TTC549 (cell line): ENCODE measurements around the gene TSSK6.

Source experiments
- FAIRE-seq: peaks from 2 replicates; lab custom pipeline; 2012; peaks lifted over from hg19 to GRCh38; lab: Jason Lieb, UNC

Gene TSSK6

DNA sequence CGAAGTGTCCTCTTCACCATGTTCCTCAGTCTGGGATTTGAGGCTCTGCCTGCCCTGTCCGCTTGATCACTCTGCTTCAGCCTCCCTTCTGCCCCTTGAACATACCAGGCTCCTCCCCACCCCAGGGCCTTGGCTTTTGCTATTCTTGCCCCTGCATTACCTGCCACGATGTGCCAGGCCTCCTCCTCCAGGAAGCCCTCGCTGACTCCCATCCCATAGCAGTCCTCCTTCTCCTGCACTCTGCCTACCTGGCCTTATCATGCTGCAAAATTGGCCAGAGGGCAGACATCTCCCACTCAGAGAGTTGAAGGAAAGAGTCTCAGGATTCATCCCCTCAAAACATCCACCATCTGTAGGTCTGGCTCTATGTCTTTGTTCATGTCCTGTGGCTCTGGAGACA lies 15.5 kb upstream of the TSSK6 start:
- FAIRE-seq, result no peak

DNA sequence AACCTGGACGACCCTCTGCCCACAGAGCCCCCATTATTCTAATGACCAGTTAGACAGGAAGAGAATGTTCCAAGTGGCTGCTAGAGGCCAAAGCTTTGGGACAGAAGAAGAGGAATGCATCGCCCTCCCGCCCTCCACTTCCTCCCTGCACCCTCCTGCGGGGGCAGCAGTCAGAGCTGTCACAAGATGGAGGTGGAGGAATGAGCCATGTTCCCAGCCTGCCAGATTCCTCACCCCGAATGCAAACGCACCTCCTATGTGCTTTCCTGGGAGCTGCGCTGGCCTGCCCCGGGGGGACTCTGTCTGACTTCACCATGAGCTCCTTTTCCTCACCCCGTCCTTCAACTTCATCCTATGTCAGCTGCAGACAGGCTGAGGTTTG lies 15.1 kb upstream of the TSSK6 start:
- no peak for FAIRE-seq

DNA sequence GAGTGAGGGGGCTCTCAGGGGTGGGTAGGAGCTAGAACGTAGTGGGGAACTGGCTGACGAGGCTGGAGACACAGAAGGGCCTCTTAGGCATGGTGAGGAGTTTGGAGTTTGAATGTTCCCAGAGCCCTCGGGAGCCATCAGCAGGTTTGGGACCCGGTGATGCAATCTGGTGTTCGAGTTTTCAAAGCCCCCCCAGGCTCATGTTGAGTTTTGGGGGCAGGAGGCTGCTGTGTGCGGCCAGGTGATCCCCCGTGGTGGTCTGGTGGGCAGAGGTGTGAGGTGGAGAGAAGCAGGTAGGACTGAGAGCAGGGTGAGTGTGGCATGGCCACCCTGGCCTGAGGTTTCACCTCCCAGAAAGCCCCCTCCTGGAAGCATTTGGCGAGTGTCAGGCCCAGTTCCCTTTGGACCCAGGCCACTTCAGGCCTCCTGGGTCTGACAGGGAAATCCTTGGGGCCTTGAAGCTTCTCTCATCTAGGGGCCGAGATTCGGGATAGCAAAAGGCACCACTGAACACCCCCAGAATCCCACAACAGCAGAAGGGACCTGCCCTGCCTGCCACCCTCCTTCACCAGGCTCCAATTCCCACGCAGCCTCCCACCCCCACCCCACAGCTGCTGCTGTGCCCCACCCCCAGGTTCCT lies 14.6 kb upstream of the TSSK6 start:
- FAIRE-seq, result no peak

DNA sequence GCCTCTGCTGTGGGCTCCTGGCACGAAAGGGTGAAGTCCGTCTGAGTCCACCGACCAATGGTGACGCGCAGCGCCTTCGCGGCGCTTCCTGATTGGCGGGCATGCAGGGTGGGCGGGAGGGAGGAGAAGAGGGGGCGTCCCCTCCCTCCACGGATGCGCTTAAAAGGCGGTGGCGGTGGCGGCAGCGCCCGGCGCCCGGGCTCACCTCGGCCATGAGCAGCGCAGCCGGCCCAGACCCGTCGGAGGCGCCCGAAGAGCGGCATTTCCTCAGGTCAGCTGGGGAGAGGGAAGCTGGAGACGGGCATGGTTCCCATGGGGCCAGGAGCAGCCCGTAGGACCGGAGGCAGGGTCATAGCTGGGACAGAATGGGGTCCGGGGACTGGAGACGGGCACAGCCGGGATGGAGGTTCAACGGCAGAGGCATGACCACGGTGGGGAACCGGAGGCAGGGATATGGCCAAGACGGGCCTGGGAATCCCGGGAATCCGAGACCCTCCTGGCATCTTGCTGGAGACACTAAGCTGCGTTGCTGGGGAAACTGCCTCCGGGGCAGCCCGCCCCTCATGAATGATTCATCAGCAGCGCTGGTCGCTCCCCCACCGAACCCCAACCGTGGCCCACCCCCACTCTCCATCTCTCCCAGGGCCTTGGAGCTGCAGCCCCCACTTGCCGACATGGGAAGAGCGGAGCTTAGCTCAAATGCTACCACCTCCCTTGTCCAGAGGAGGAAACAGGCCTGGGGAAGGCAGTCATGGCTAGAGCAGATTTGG lies 13.6 kb upstream of the TSSK6 start, which contains the start of gene YJEFN3:
TSS of gene YJEFN3 (plus strand) at position 191 of the 770 bp plus-strand sequence. CDS start at position 213, 22 bp downstream.
- FAIRE-seq, result no peak

DNA sequence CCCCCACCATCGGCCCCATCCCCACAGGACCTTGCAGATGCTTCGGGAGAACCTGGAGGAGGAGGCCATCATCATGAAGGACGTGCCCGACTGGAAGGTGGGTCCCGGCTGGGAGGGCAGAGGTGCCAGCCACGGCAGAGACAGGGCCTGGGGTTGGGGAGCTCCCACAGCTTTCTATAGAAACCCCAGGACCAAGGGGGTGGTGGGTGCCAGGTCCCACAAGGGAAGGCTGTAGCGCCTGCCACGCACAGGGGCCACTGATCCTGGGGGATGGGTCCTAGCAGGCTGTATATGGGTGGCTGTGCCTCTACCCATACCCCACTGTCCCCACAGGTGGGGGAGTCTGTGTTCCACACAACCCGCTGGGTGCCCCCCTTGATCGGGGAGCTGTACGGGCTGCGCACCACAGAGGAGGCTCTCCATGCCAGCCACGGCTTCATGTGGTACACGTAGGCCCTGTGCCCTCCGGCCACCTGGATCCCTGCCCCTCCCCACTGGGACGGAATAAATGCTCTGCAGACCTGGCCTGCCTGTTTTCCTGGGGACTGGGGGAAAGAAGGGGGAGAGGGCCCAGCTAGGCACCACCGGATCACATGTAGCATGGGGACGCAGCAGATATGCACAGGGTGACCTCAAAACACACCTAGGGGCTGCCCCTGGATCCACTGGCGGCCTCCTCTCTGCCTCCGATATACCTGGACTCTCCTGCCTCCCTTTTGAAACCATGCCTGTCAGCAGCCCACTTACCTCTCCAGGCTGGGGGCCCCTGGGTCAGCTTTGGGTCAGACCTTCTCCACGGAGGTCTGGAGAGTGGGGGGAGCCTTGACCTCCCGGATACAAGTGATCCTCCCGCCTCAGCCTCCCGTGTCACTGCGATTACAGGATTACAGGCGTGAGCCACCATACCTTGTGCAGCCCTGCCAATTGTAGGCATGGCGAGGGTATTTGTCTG lies 12.6 kb upstream of the TSSK6 start:
- FAIRE-seq, result no peak

DNA sequence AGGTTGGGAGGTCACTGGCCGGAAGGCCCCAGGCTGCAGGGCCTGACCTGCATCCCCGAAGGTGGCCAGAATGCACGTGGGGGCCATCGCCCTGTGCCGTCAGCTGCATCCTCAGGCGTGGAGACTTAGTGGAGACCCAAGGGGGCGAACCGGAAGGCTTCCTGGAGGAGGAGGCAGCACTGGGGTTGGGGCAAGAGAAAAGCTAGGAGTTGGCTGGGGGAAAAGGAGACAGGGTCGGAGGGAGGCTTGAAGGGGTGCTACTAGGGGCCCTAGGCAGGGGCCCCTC lies 12.0 kb upstream of the TSSK6 start:
- no peak for FAIRE-seq

DNA sequence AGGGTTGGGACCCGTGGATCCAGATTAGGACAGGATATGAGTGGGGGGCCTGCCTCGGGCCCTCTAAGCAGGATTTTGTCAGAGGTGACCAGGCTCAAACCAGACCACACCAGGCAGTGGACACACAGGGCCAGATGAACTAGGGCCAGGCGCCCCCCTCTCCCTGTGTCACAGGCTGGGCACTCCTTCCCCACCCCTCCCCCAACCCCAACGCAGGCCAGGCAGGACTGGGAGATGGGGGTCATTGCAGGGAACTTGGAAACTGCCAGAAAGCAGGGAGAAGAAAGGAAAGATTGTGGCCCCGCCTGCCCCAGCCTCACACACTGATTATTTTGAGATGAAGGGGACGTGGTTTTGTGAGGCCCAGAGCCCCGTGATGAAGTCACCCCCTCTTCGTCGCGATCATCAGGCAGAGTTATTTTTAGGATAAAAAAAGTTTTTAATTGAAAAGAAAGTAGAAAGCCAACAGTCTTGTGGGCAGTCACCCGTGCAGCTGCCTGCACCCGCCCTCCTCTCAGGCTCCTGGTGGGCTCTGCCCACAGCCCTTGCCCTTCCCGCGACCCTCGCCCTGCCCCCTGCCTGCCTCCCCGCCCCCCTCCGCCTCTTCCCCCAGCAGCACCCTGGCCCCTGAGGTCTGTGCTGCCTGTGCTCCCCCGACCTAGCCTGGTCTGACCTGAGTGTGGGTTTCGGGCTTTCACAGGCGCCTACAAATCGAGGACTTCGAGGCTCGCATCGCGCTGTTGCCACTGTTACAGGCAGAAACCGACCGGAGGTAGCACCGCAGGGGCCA lies 11.4 kb upstream of the TSSK6 start:
- no peak for FAIRE-seq

DNA sequence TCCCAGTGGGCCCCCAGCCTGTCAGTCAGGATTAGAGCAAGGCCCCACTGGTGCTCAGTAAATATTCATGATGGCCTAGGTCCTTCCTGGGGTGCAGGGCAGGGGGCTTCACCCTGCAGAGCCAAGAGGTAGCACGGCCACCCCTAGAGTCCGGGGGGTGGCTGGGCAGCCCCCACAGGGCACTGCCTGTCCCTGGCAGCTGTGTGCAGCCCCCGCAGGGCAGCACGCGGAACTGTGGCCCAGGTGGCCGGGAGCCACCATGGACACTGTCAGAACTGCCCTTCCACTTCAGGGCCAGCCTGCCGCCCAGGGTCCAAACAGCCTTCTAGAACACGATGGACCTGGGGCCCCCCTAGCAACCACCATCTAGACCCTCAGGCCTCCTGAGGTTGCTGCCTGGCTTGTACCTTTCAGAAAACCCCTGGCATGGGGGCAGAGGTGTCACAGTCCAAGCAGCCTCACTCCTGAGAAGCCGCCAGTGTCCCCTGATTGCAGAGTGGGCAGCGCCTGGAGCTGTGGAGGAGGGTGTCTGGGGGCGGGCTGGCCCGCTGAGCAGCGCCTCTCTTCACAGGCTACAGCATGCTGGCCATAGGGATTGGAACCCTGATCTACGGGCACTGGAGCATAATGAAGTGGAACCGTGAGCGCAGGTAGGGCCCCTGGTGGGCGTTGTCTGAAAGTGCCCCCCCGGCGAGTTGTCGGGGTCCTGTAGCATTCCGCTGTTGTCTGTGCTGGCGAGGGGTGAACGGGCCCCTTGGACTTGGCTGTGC lies 10.4 kb upstream of the TSSK6 start:
- FAIRE-seq, result no peak

DNA sequence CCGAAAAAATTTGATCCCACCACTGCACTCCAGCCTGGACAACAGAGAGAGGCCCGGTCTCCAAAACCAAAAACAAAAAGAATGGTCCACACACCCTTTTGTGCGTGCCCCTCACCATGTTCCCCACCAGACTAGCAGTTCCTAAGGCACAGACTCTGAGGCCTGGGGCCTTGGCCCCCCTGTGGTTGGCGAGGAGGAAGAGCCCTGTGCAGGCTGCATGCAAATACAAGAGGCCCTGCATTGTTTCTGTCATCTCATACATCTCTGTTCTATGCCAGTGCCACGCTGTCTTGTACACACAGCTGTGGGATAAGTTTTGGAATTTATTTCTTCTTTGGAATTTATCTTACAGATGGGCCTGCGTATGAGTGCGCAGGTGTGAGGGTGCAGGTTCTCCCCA lies 8.7 kb upstream of the TSSK6 start:
- no peak for FAIRE-seq

DNA sequence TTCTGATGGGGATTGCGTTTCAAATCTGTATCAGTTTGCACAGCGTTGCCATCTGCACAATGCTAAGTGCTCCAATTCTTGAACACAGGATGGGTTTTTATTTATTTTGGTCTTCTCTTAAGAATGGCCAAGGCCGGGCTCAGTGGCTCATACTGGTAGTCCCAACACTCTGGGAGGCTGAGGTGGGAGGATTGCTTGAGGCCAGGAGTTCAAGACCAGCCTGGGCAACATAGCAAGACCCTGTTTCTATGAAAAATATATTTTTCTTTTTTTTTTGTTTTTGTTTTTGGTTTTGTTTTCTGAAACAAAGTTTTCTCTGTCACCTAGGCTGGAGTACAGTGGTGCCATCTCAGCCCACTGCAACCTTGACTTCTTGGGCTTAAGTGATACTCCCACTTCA lies 7.8 kb upstream of the TSSK6 start:
- no peak for FAIRE-seq

DNA sequence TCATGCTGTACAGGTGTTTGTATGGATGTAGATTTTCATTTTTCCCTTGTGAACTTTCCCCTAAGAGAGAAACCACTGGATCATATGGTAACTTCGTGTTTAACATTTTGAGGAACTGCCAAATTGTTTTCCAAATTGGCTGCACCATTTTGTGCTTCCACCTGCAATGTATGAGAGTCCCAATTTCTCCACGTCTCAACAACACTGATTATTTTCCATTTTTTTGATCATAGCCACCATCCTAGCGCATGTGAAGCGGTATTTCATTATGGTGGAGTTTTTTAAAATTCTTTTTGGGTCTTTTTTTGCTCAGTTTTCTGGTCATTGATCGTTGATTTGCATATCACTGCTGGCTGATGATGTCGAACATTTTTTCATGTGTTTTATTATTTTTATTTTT lies 5.6 kb upstream of the TSSK6 start:
- no peak for FAIRE-seq

DNA sequence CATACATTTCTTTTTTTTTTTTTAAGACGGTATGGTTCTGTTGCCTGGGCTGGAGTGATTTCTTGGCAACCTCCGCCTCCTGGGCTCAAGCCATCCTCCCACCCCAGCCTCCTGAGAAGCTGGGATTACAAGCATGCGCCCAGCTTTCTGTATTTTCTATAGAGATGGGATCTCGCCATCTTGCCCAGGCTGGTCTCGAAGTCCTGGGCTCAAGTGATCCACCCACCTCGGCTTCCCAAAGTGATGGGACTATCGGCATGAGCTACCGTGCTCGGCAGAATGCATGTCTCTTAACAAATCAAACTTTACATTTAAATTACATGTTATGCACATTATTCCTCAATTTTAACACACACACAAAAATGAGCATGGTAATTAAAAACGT lies 1.9 kb upstream of the TSSK6 start:
- no peak for FAIRE-seq

DNA sequence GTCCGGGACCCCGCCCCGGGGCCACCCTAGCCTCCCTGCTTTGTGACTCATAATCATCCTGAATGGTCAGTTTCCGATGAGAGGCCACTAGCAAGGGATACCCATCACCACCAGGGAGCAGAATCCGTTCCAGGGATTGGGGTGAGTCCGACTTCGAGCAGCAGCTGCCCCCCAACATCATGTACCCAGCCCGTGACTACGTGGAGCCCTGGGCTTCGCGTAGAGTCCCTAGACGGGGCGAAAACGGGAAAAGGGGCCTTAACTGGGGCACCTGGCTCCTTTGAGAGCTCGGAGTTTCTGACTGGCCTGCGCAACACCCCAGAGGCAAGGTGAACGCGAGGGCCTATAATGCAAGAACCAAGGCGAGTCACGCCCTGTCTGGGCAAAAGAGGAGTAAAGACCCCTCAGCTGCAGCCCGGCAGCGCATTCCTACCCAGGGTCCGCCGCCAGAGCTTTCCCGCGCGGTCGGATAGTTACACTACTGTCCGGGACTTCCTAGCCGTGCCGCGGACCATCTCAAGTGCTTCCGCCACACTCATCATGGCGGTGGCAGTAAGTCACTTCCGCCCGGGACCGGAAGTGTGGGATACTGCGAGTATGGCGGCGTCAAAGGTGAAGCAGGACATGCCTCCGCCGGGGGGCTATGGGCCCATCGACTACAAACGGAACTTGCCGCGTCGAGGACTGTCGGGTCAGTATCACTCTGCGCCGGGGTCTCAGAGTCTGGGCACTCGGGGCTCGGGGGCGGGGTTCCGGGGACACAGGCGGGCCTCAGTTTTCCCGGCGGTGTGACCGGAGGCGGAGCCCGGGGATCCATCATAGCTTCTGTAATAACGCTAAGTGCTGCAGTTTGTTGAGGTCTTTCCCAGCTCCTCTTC lies 533 bp upstream of the TSSK6 start, which contains the start of gene NDUFA13:
TSS of gene NDUFA13 (plus strand) at position 584 of the 878 bp plus-strand sequence. CDS start at position 598, 14 bp downstream.
- no peak for FAIRE-seq

DNA sequence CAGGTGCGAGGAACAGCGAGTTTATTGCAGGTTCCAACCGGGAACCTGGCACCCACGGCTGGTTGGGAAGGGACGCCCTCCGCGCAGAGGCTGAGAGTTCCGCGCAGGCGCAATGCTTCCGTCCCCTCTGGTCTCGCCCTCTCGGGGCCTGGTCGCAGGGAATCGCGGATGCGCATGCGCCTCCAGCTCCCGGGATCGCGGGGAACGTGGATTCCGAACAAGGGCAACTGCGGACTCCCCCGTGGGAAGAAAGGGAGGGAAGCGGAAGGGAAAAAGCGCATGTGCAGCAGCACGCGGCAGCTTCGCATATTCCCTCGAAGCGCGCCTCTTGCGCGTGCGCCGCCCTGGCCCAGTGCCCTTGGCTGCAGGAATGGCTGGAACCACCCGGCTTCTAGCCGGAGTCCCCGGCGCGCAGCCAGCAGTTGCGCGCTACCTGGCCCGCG lies 1.1 kb downstream of the TSSK6 start:
- FAIRE-seq, result no peak

DNA sequence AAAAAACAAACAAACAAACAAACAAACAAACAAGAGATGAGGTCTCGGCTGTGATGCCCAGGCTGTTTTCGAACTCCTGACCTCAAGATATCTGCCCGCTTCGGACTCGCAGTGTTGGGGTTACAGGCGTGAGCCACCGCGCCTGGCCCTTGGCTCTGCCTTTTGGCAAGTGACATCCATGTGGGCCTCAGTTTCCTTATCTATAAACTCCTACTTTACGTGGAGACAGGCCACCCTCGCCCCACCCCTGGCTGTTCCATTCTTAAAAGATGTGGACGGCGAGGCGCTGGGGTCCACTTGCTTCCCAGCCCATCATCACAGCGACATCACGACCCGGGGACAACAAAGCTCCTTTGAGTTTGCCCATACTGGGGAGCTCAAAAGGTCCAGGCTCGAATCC lies 1.7 kb downstream of the TSSK6 start:
- FAIRE-seq, result no peak

DNA sequence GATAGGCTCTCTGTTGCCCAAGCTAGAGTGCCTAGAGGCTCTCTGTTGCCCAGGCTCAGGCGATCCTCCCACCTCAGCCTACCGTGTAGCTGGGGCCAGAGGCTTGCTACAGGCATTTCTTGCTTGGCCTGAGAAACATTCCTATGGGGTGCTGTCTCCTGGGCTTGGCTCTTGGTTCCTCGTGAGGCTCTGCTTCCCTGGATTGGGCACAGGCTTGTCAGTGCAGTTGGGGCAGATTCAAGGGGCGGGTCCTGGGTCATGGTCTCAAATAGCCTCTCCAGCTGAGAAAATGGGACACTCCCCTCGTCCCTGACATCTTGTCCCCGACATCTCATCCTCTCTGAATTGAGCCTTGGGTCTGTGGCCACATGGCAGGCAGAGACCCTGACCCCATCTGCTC lies 4.9 kb downstream of the TSSK6 start:
- FAIRE-seq, result no peak

DNA sequence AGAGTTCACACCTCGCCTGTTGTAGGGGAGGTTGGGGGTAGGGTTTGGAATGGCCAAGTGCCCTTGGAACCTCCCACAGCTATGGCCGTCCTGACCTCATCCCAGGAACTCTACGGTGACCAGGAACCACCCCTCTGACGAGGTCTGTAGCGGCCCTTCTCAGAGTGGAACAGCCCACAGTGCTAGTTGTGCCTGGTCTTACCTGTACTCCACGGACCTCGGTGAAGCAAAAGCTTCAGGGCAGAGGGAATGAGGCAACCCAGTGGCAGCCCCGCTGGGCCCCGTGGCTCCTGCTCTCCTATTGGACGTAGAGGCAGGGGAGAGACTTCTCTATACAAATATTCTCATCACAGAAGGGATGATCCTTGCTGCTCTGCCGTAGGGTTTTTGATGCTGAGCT lies 7.1 kb downstream of the TSSK6 start:
- FAIRE-seq, result no peak

DNA sequence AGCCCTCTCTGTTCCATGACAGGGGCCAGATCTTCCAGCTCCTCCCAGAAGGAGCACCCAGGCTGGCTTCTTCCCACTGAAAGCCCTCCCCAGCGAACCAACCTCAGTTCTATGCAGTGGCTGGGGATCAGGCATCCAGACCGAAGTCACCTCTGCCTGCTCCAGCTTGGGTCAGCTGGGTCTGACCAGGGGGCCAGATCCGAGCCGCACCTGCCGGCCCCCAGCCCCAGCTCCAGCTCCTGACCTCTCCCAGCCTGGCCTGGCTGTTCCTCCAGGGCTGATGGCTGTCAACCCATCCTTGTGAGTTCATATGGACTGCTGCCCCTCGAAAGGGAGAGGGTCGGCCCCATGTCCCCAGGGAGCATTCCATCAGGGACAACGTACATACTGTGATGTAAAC lies 8.0 kb downstream of the TSSK6 start:
- no peak for FAIRE-seq

DNA sequence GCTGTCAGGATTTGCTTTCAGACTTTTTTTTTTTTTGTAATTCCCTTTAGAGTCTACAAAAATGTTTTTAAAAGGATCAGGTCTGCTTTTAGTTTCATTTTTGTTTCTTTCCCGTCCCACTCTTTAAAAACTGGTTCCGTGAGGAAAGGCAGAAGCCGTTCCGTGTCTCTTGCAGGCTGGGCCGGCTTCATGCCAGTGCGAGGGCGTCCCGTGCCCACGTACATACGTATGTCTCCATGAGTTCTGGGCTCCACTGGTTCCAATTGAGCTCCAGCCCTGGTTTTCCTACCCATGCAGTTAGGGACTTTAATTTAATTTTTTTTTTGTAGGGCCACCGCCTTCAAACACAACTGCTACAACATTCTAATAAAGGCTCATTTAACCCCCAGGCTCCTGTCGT lies 8.8 kb downstream of the TSSK6 start:
- FAIRE-seq, result no peak

DNA sequence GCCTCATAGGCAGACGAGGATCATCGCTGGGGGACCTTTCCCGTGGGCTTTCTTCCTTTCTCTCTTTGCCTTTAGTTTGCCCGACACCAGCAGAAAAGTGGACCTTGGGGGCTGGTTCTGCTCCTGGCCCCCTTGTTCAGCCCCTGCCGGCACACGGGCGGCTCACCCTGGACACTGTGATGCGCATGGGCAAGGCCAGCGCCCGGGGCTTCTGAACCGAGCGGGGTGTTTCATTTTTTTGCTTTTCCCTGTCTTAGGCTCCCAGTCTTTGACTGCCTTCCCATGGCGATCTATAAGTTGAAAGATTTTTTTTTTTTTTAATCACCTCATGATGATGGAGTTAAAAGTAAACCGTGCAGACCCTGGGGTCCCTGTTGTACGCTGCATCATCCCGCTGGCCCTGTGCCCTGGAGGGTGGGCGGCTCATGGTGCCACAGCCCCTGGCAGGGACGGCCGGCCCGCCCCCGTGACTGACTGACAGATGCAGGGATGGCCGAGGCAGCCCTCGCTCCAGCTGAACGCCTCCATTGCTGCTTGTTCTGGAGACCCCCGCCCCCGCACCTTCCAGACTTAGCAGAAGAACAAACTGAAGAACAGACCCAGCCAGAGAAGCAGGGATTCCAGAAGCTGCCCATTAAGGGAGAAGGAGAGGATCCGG lies 9.6 kb downstream of the TSSK6 start:
- FAIRE-seq, result no peak
